ENCODE data around the gene BRSK2.

DNA sequence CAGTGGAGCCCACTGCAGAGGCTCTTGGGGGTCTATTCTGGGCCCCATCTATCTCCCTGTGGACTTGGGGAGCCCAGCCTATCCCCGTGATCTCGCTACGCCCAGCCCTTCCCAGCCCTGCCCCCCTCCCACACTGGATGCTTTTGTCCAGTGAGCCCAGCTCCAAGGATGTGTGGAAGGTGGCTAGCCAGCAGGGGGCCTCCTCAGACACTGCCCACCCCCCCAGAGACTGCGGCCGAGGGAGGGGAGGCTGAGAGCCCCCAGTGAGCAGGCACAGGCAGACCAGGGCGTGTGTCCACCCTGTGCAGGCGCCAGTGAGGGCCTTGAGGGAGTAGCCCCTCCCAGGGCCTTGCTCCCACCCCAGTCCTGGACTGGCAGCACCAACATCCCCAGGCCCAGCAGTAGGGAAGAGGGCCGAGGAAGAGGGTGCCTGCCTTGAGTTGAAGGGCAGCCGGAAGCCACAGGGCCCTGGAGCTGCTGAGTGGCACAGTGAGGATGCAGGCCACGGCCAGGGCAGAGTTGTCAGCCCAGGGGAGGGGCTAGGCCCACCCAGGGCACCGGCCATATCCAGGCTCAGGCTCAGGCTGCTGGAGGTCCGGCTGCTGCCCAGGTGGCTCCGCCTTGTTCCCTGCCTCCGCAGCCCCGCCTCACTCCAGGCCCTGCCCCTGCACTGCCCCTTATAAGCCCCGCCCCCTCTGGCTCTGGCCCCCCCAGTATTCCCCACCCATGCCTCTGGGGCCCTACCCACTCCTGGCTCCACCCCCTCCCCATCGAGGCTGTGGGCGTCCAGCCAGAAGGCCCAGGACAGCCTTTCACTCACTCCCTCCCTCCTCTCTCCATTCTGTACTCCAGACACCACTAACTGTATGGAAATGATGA is 68.8 kb downstream of the BRSK2 start:
- TF ChIP-seq, protein P1, sequence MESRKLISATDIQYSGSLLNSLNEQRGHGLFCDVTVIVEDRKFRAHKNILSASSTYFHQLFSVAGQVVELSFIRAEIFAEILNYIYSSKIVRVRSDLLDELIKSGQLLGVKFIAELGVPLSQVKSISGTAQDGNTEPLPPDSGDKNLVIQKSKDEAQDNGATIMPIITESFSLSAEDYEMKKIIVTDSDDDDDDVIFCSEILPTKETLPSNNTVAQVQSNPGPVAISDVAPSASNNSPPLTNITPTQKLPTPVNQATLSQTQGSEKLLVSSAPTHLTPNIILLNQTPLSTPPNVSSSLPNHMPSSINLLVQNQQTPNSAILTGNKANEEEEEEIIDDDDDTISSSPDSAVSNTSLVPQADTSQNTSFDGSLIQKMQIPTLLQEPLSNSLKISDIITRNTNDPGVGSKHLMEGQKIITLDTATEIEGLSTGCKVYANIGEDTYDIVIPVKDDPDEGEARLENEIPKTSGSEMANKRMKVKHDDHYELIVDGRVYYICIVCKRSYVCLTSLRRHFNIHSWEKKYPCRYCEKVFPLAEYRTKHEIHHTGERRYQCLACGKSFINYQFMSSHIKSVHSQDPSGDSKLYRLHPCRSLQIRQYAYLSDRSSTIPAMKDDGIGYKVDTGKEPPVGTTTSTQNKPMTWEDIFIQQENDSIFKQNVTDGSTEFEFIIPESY (IDR thresholded peaks at IDR 0.05; ENCODE audit: borderline replicate concordance, low read depth) = no peak
- no peak for TF ChIP-seq POLR2AphosphoS5 (IDR thresholded peaks at IDR 0.05; ENCODE audit: low read depth, low read length)
- no peak for TF ChIP-seq TAF1 (IDR thresholded peaks at IDR 0.05; ENCODE audit: borderline replicate concordance, low read depth, low read length)
- TF ChIP-seq RAD21 (IDR thresholded peaks at IDR 0.05; ENCODE audit: low read length) = peak; percentile 27; the same call in 1 of the 2 replicates
- no peak for TF ChIP-seq FOSL2 (IDR thresholded peaks at IDR 0.05; ENCODE audit: borderline replicate concordance, low read depth)
